H9 (cell line): Measurements from ENCODE around the gene OR5M11. TPM values are rescaled to one million over a fixed set of nuclear protein-coding genes. Genes with fewer than 3 reads are reported as not detected.

Source experiments
- DNase-seq: peaks from one replicate; pipeline ENCODE4 v3.0.0-alpha.2; 2017
- H2AFZ ChIP-seq: one replicate; pipeline ENCODE4 v1.6.1; 2013; ENCODE audit warnings: mild to moderate bottlenecking, low read length, control low read depth, moderate library complexity
- H2AK5ac ChIP-seq: 2 replicates; pipeline ENCODE4 v1.6.1; 2013; ENCODE audit warnings: low read length, control low read depth, mixed read lengths; ENCODE audit not compliant: insufficient read length
- H2BK120ac ChIP-seq: one replicate; pipeline ENCODE4 v1.6.1; 2013; ENCODE audit warnings: low read depth, mild to moderate bottlenecking, low read length, control low read depth, inconsistent platforms; ENCODE audit not compliant: poor library complexity, severe bottlenecking
- H2BK12ac ChIP-seq: 2 replicates; pipeline ENCODE4 v1.6.1; 2013; ENCODE audit warnings: low read length, control low read depth, mixed read lengths, low read depth; ENCODE audit not compliant: insufficient read length
- H2BK15ac ChIP-seq: 2 replicates; pipeline ENCODE4 v1.6.1; 2013; ENCODE audit warnings: low read depth, low read length, control low read depth
- H2BK20ac ChIP-seq: one replicate; pipeline ENCODE4 v1.6.1; 2013; ENCODE audit warnings: low read depth, mild to moderate bottlenecking, low read length, control low read depth, inconsistent platforms; ENCODE audit not compliant: poor library complexity, severe bottlenecking
- H2BK5ac ChIP-seq: 2 replicates; pipeline ENCODE4 v1.6.1; 2013; ENCODE audit warnings: low read length, control low read depth, mixed read lengths; ENCODE audit not compliant: insufficient read length
- H3K14ac ChIP-seq: 2 replicates; pipeline ENCODE4 v1.6.1; 2013; ENCODE audit warnings: low read length, control low read depth; ENCODE audit not compliant: insufficient read depth
- H3K18ac ChIP-seq: 2 replicates; pipeline ENCODE4 v1.6.1; 2013; ENCODE audit warnings: low read depth, mild to moderate bottlenecking, mixed read lengths, low read length, control low read depth; ENCODE audit not compliant: insufficient read length
- H3K23ac ChIP-seq: 2 replicates; pipeline ENCODE4 v1.6.1; 2013; ENCODE audit warnings: low read length, control low read depth, mixed read lengths, low read depth; ENCODE audit not compliant: insufficient read length
- H3K23me2 ChIP-seq: 2 replicates; pipeline ENCODE4 v1.6.1; 2013; ENCODE audit warnings: low read depth, mild to moderate bottlenecking, mixed read lengths, low read length, control low read depth; ENCODE audit not compliant: insufficient read length, poor library complexity, severe bottlenecking
- H3K27ac ChIP-seq: 2 replicates; pipeline ENCODE4 v1.5.1; 2013; ENCODE audit warnings: low read length, control low read depth, mixed read lengths, low read depth; ENCODE audit not compliant: insufficient read length
- H3K27me3 ChIP-seq: 2 replicates; pipeline ENCODE4 v1.6.1; 2013; ENCODE audit warnings: low read length, control low read depth, inconsistent platforms; ENCODE audit not compliant: insufficient read depth
- H3K4ac ChIP-seq: 2 replicates; pipeline ENCODE4 v1.6.1; 2013; ENCODE audit warnings: low read depth, mild to moderate bottlenecking, control low read depth, inconsistent platforms, low read length, moderate library complexity
- H3K4me1 ChIP-seq: 2 replicates; pipeline ENCODE4 v1.6.1; 2013; ENCODE audit warnings: low read length, control low read depth, inconsistent platforms; ENCODE audit not compliant: insufficient read depth
- H3K4me2 ChIP-seq: 2 replicates; pipeline ENCODE4 v1.6.1; 2013; ENCODE audit warnings: low read length, control low read depth, mixed read lengths; ENCODE audit not compliant: insufficient read length, insufficient read depth
- H3K56ac ChIP-seq: 2 replicates; pipeline ENCODE4 v1.6.1; 2013; ENCODE audit warnings: low read depth, mild to moderate bottlenecking, mixed read lengths, low read length, control low read depth; ENCODE audit not compliant: insufficient read length
- H3K79me1 ChIP-seq: 2 replicates; pipeline ENCODE4 v1.6.1; 2013; ENCODE audit warnings: low read depth, mild to moderate bottlenecking, moderate library complexity, low read length, control low read depth, inconsistent platforms; ENCODE audit not compliant: insufficient read depth, poor library complexity, severe bottlenecking
- H3K79me2 ChIP-seq: 2 replicates; pipeline ENCODE4 v1.6.1; 2013; ENCODE audit warnings: low read length, control low read depth, inconsistent platforms; ENCODE audit not compliant: insufficient read depth
- H3K9ac ChIP-seq: 2 replicates; pipeline ENCODE4 v1.6.1; 2013; ENCODE audit warnings: low read length, control low read depth, mixed read lengths; ENCODE audit not compliant: insufficient read length; ENCODE audit errors: extremely low read depth
- H3K9me3 ChIP-seq: one replicate; pipeline ENCODE4 v1.6.1; 2013; ENCODE audit warnings: low read depth, low read length, inconsistent platforms; ENCODE audit not compliant: control insufficient read depth
- H3T11ph ChIP-seq: one replicate; pipeline ENCODE4 v1.6.1; 2013; ENCODE audit warnings: mild to moderate bottlenecking, low read length, control low read depth, inconsistent platforms
- H4K20me1 ChIP-seq: one replicate; pipeline ENCODE4 v1.6.1; 2013; ENCODE audit not compliant: control insufficient read depth, insufficient read length, insufficient read depth
- H4K5ac ChIP-seq: 2 replicates; pipeline ENCODE4 v1.6.1; 2013; ENCODE audit warnings: low read depth, mild to moderate bottlenecking, mixed read lengths, low read length, control low read depth; ENCODE audit not compliant: insufficient read length
- H4K8ac ChIP-seq: replicated peaks from 2 replicates; pipeline ENCODE4 v1.6.1; 2013; ENCODE audit warnings: low read length, control low read depth, mixed read lengths, low read depth; ENCODE audit not compliant: insufficient read length
- H4K91ac ChIP-seq: 2 replicates; pipeline ENCODE4 v1.6.1; 2013; ENCODE audit warnings: low read depth, mild to moderate bottlenecking, moderate library complexity, mixed read lengths, low read length, control low read depth; ENCODE audit not compliant: insufficient read length
- H3K27ac Mint-ChIP-seq, 3 experiments: 2 replicates in 2 of 3; 3 replicates in 1 of 3; pipeline ENCODE4 v1.8.0; 2020 to 2021; ENCODE audit warnings: mixed read lengths in 3 of 3, mild to moderate bottlenecking in 1 of 3, moderate library complexity in 1 of 3
- H3K27me3 Mint-ChIP-seq: 2 replicates; pipeline ENCODE4 v1.8.0; 2021; ENCODE audit warnings: low read depth, mild to moderate bottlenecking, moderate library complexity, mixed read lengths
- H3K36me3 Mint-ChIP-seq, 3 experiments: 2 replicates in 2 of 3; 3 replicates in 1 of 3; pipeline ENCODE4 v1.8.0; 2020 to 2021; ENCODE audit warnings: low read depth in 3 of 3, mixed read lengths in 3 of 3; ENCODE audit not compliant: insufficient read depth in 1 of 3
- H3K4me1 Mint-ChIP-seq, 2 experiments: 2 replicates each; pipeline ENCODE4 v1.8.0; 2020; ENCODE audit warnings: mixed read lengths in 2 of 2
- H3K4me3 Mint-ChIP-seq, 2 experiments: 2 replicates in 1 of 2; 3 replicates in 1 of 2; pipeline ENCODE4 v1.8.0; 2020 to 2021; ENCODE audit warnings: mild to moderate bottlenecking in 2 of 2, mixed read lengths in 2 of 2, moderate library complexity in 1 of 2
- H3K9me3 Mint-ChIP-seq, 2 experiments: 2 replicates in 1 of 2; 3 replicates in 1 of 2; pipeline ENCODE4 v1.8.0; 2020; ENCODE audit warnings: mild to moderate bottlenecking in 2 of 2, mixed read lengths in 2 of 2, moderate library complexity in 1 of 2
- WGBS: extraction: QIAGEN DNeasy Blood & Tissue Kit; methylation state at CpG from one replicate; pipeline ENCODE4 v1.1.7; 2013; ENCODE audit warnings: missing lambda C conversion rate, low lambda C conversion rate, mixed read lengths; ENCODE audit not compliant: insufficient read length; ENCODE audit errors: extremely low coverage; 5-methylcytosine and 5-hydroxymethylcytosine counted together
- total RNA-seq: library from RNA; stranded (reverse); gene quantifications from 2 replicates; pipeline ENCODE4 v1.2.1, GENCODE V29; 2021
- TF ChIP-seq, protein P1 (sequence below): fragments of 200-600 bp; sonication (generic); conservative IDR thresholded peaks from 3 replicates; pipeline ENCODE4 v1.8.0; 2021; ENCODE audit warnings: antibody characterized with exemption, mild to moderate bottlenecking

The OR5M11 gene
- total RNA-seq, 1 experiment from 2014 or later: not detected

DNA sequence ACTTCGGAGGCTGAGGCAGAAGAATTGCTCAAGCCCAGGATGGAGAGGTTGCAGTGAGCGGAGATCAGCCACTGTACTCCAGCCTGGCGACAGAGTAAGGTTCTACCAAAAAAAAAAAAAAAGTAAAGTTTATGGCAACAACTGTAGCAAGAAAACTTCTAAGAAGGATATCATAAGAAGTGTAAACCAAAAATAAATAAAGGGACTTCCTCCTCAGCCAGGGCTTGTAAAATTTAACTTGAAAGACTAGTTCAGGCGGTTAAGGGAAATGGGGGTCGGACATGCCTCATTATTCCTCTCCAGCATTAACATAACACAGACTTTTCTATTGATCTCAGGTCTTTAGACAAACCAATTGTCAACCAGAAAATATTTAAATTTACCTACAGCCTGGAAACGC lies 2.5 kb upstream of the OR5M11 start:
- no peak overlapping the region for H3K9ac ChIP-seq
- no peak overlapping the region for H3K23ac ChIP-seq
- no CpG with 5 or more reads among the region's 6 CpGs for WGBS
- H3K56ac ChIP-seq: no peak overlapping the region
- no peak for DNase-seq
- no peak overlapping the region for H3K4me2 ChIP-seq
- Mint-ChIP-seq H3K4me3 (no peak overlapping the region), H3K36me3 (no peaks in the 10 kb centered on the region; a peak in 1 of 7 replicates), H3K4me1 (peaks cover 0 to 4% of the 10 kb centered on the region in 2 experiments; a peak in 1 of 4 replicates), H3K9me3 (peaks cover 3 to 8% of the 10 kb centered on the region in 2 experiments; a peak in 4 of 5 replicates), H3K27me3 (no peaks in the 10 kb centered on the region), H3K27ac (no peak overlapping the region; a peak in 1 of 7 replicates)
- H3K27me3 ChIP-seq: no peaks in the 10 kb centered on the region
- no peak overlapping the region for H3K27ac ChIP-seq
- H2BK15ac ChIP-seq: no peak overlapping the region
- peaks cover 10% of the 10 kb centered on the region for H3K9me3 ChIP-seq
- no peaks in the 10 kb centered on the region for H3K79me1 ChIP-seq
- no peak overlapping the region for H3K14ac ChIP-seq
- TF ChIP-seq, protein P1, sequence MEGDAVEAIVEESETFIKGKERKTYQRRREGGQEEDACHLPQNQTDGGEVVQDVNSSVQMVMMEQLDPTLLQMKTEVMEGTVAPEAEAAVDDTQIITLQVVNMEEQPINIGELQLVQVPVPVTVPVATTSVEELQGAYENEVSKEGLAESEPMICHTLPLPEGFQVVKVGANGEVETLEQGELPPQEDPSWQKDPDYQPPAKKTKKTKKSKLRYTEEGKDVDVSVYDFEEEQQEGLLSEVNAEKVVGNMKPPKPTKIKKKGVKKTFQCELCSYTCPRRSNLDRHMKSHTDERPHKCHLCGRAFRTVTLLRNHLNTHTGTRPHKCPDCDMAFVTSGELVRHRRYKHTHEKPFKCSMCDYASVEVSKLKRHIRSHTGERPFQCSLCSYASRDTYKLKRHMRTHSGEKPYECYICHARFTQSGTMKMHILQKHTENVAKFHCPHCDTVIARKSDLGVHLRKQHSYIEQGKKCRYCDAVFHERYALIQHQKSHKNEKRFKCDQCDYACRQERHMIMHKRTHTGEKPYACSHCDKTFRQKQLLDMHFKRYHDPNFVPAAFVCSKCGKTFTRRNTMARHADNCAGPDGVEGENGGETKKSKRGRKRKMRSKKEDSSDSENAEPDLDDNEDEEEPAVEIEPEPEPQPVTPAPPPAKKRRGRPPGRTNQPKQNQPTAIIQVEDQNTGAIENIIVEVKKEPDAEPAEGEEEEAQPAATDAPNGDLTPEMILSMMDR: no peak
- no peak overlapping the region for H2BK120ac ChIP-seq
- no peak overlapping the region for H2BK5ac ChIP-seq
- no peak overlapping the region for H2BK20ac ChIP-seq
- no peak overlapping the region for H3K18ac ChIP-seq
- H2AK5ac ChIP-seq: no peak overlapping the region
- no peaks in the 10 kb centered on the region for H3K79me2 ChIP-seq
- no peak overlapping the region for H3T11ph ChIP-seq
- H3K23me2 ChIP-seq: no peaks in the 10 kb centered on the region
- H3K4me1 ChIP-seq: no peaks in the 10 kb centered on the region
- H4K5ac ChIP-seq: no peak overlapping the region
- no peaks in the 10 kb centered on the region for H4K20me1 ChIP-seq
- H4K91ac ChIP-seq: no peak overlapping the region
- H4K8ac ChIP-seq: no peak overlapping the region
- H3K4ac ChIP-seq: no peak overlapping the region
- H2AFZ ChIP-seq: no peak overlapping the region
- H2BK12ac ChIP-seq: no peak overlapping the region
